ENCODE results near the gene FBXO24.

Gene FBXO24

GRCh38 chr7:100598425-100598824 lies 12.3 kb downstream of the FBXO24 start:
- DNase-seq, result no peak

GRCh38 chr7:100599911-100600729 lies 14.0 kb downstream of the FBXO24 start:
- DNase-seq, result no peak

- DNase-seq, result no peak
Measured at GRCh38 chr7:100600730-100601038, 14.6 kb downstream of the FBXO24 start.

- DNase-seq, result no peak
Measured at GRCh38 chr7:100602889-100603725, 17.0 kb downstream of the FBXO24 start.

- DNase-seq, result no peak
Measured at GRCh38 chr7:100603726-100604027, 17.5 kb downstream of the FBXO24 start.

- DNase-seq, result peak in 1 of 2 experiments; percentile 48
Measured at GRCh38 chr7:100604028-100604975, 18.2 kb downstream of the FBXO24 start.

GRCh38 chr7:100604976-100605911 lies 19.1 kb downstream of the FBXO24 start:
- DNase-seq, result no peak

GRCh38 chr7:100606313-100606712 lies 20.2 kb downstream of the FBXO24 start:
- no peak for DNase-seq

- DNase-seq, result no peak
Measured at GRCh38 chr7:100607111-100607510, 21.0 kb downstream of the FBXO24 start.

- no peak for DNase-seq
Measured at GRCh38 chr7:100609958-100610357, 23.8 kb downstream of the FBXO24 start.

- peak; percentile 94 to 99 for DNase-seq
Measured at GRCh38 chr7:100611983-100612729, 26.0 kb downstream of the FBXO24 start, which contains the start of gene MOSPD3. MOSPD3 (plus strand) TSS chr7:100612540; CDS start chr7:100612792, 252 bp downstream.

- no peak for DNase-seq
Measured at GRCh38 chr7:100612730-100613390, 26.7 kb downstream of the FBXO24 start.

- no peak for DNase-seq
Measured at GRCh38 chr7:100613412-100614175, 27.5 kb downstream of the FBXO24 start.

GRCh38 chr7:100614308-100614861 lies 28.3 kb downstream of the FBXO24 start:
- no peak for DNase-seq

- no peak for DNase-seq
Measured at GRCh38 chr7:100620239-100620638, 34.1 kb downstream of the FBXO24 start.

GRCh38 chr7:100620804-100621203 lies 34.7 kb downstream of the FBXO24 start:
- no peak for DNase-seq

GRCh38 chr7:100621554-100621953 lies 35.4 kb downstream of the FBXO24 start:
- DNase-seq, result no peak

- DNase-seq, result no peak
Measured at GRCh38 chr7:100623951-100624824, 38.1 kb downstream of the FBXO24 start.

All from cerebellar nuclear complex (tissue), 1 donor.